Measurements from ENCODE around the gene S100A5.

The S100A5 gene

GRCh38 chr1:153503766-153504165 lies 37.0 kb downstream of the S100A5 start:
- no peak for DNase-seq

- DNase-seq: no peak
Measured at GRCh38 chr1:153498746-153499145, 42.0 kb downstream of the S100A5 start.

- no peak for DNase-seq
Measured at GRCh38 chr1:153495536-153495935, 45.2 kb downstream of the S100A5 start.

GRCh38 chr1:153494976-153495535 lies 45.7 kb downstream of the S100A5 start:
- DNase-seq: peak; percentile 69

- no peak for DNase-seq
Measured at GRCh38 chr1:153493343-153493960, 47.3 kb downstream of the S100A5 start.

GRCh38 chr1:153490272-153491051 lies 50.3 kb downstream of the S100A5 start:
- peak; percentile 29 for DNase-seq

GRCh38 chr1:153488731-153489130 lies 52.0 kb downstream of the S100A5 start:
- DNase-seq: no peak

GRCh38 chr1:153487707-153488106 lies 53.0 kb downstream of the S100A5 start:
- no peak for DNase-seq
